Measurements from ENCODE around the gene PIK3C2G.

PIK3C2G gene

DNA sequence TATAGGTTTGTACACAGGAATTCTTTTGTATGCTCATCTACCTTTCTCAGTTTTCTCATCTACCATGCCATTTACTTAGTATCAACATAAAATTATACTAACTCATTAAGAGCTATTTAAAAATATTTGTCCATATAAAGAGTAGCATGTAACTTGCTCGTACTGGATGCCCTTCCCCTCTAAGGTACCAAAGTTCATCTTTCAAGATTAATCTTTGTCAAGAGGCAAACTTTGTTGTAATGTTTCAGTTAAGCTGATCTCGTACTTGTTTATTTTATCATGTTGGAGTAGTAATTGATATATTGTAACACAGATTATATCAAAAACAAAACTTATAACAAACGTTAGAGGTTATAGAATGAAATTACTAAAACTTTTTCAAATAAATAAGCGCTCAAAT is 128.5 kb downstream of the PIK3C2G start:
- H3K4me1 ChIP-seq (ENCODE audit: control insufficient read depth in 1 of 2, insufficient read depth in 1 of 2, low read depth in 1 of 2, low read length in 1 of 2): no peaks in the 10 kb centered on the region
- no peak overlapping the region for H3K27ac ChIP-seq
- no peaks in the 10 kb centered on the region for H3K27me3 ChIP-seq
- H3K36me3 ChIP-seq: no peaks in the 10 kb centered on the region
- H3K9me3 ChIP-seq: no peaks in the 10 kb centered on the region
- no peak overlapping the region for H3K4me3 ChIP-seq (ENCODE audit: low read depth in 1 of 2, low read length in 1 of 2)
- no peak for TF ChIP-seq CTCF (IDR thresholded peaks at IDR 0.05)

GRCh38 chr12:18391151-18391550 is 129.8 kb downstream of the PIK3C2G start:
- H3K27me3 ChIP-seq: no peaks in the 10 kb centered on the region
- no peak overlapping the region for H3K4me3 ChIP-seq (ENCODE audit: low read depth in 1 of 2, low read length in 1 of 2)
- H3K27ac ChIP-seq: no peak overlapping the region
- no peaks in the 10 kb centered on the region for H3K36me3 ChIP-seq
- no peaks in the 10 kb centered on the region for H3K4me1 ChIP-seq (ENCODE audit: control insufficient read depth in 1 of 2, insufficient read depth in 1 of 2, low read depth in 1 of 2, low read length in 1 of 2)
- H3K9me3 ChIP-seq: no peaks in the 10 kb centered on the region
- no peak for TF ChIP-seq CTCF (IDR thresholded peaks at IDR 0.05)

GRCh38 chr12:18394742-18395141 is 133.4 kb downstream of the PIK3C2G start:
- no peaks in the 10 kb centered on the region for H3K9me3 ChIP-seq
- H3K4me3 ChIP-seq (ENCODE audit: low read depth in 1 of 2, low read length in 1 of 2): no peak overlapping the region
- no peaks in the 10 kb centered on the region for H3K4me1 ChIP-seq (ENCODE audit: control insufficient read depth in 1 of 2, insufficient read depth in 1 of 2, low read depth in 1 of 2, low read length in 1 of 2)
- no peak for TF ChIP-seq CTCF (IDR thresholded peaks at IDR 0.05)
- H3K36me3 ChIP-seq: no peaks in the 10 kb centered on the region
- no peak overlapping the region for H3K27ac ChIP-seq
- no peaks in the 10 kb centered on the region for H3K27me3 ChIP-seq

DNA sequence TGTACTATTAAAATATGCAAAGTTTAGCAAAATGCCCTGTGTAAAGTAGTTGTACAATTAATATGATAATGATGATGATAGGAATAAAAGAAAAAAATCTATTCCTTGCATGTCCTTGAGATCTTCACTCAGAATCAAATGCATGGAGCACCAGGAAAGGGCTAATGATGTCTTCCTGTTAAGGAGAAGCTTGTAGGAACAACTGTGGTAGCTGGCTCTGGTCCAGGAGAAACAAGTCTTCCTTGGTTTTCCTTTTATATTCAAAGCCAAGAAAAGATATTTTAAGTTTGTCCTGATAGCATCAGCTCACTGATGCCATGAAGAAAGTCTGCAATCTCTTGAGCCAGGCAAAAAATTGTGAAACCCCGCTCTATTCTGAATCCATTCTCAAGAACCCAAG is 138.9 kb downstream of the PIK3C2G start:
- Histone ChIP-seq H3K9me3 (no peaks in the 10 kb centered on the region), H3K27me3 (no peaks in the 10 kb centered on the region), H3K27ac (no peak overlapping the region), H3K36me3 (no peaks in the 10 kb centered on the region), H3K4me1 (ENCODE audit: control insufficient read depth in 1 of 2, insufficient read depth in 1 of 2, low read depth in 1 of 2, low read length in 1 of 2) (no peaks in the 10 kb centered on the region), H3K4me3 (ENCODE audit: low read depth in 1 of 2, low read length in 1 of 2) (no peak overlapping the region)
- TF ChIP-seq CTCF (IDR thresholded peaks at IDR 0.05): no peak

DNA sequence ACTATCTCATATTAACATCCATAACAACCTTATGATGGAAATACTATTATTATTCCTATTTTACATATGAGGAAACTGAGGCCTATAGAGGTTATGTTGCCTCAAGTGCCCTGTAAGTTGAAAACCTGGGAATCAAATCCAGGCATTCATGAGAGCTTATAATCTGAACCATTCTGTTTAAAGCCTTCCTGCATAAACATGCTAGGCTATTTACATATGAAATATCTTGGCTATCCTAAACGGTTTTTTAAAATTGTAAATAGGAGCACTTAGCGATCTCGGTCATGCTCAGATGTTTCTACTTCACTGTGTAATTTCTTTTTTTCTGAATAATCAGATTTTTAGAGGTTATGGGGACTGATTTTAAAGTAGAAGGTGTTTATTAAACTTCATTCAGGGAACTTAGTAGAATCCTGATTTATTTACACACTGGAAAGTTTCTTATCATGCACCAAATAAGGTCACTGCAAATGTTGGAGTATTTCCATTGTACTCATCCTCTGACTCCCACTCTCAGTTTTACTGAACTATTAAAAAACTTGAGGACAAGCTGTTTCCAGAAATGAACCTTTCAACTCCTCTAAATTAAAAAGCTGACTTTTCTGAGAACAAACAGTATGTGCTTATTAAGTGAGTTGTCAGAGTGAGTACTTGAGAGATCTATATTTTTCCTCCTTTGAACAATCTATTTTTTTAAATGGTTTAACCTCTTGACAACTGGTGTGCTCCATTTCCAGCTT is 141.7 kb downstream of the PIK3C2G start:
- no peak for TF ChIP-seq CTCF (IDR thresholded peaks at IDR 0.05)
- H3K36me3 ChIP-seq: no peaks in the 10 kb centered on the region

More for the DNA sequence above, 141.7 kb downstream of the PIK3C2G start:
- Histone ChIP-seq H3K4me1 (ENCODE audit: control insufficient read depth in 1 of 2, insufficient read depth in 1 of 2, low read depth in 1 of 2, low read length in 1 of 2) (no peaks in the 10 kb centered on the region), H3K9me3 (no peaks in the 10 kb centered on the region), H3K27me3 (no peaks in the 10 kb centered on the region), H3K4me3 (ENCODE audit: low read depth in 1 of 2, low read length in 1 of 2) (no peak overlapping the region), H3K27ac (no peak overlapping the region)
